Cardiac ventricle fibroblast (primary cell): ENCODE measurements around the gene ZZZ3. TPM values are rescaled to one million over a fixed set of nuclear protein-coding genes. Genes with fewer than 3 reads are reported as not detected.

Source experiments
- total RNA-seq: library from RNA; depleted of rRNA; stranded (reverse); fragments of >200 nt; gene quantifications from 2 replicates; pipeline ENCODE4 v1.2.3, GENCODE V29; 2015

ZZZ3 gene
- 31.3 and 36.4 TPM in 2 replicates for total RNA-seq

DNA sequence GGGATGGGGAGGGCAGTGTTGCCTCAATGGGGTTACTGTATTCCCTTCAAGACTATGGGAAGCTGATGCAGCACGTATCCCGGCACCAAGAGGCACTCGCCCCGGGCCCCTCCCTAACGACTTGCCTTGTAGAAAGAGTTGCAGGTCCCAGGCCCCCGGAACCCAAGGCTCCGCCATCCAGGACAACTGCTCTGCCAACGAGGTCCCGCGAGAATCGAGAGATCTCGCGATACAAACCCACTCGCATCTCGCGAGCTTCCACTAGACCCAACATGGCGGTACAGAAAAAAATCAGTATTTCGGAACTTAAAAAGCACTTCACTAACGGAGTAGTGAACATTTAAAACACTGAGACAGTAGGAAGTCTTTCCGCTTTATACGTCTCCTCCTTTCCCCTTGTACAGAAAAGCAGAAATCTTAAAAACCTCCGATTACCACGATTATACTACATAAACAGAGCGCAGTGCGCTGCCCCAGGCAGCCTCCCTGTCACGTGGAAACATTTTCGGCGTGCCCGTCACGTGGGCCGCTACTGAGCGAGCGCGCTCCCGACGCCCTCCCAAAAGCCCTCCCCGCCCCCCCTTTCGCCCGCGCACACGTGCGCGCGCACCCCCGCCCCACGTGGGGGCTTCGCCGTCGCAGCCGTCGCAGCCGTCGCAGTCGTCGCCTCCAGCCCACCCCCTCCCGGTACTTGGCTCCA, at the start of gene ZZZ3:
ZZZ3 (minus strand) TSS at position 199 of the 700 bp plus-strand sequence. CDS start 49,304 bp downstream, outside the sequence.

Other genes starting within 250 kb of the ZZZ3 start
- 72.4 and 84.7 TPM in 2 replicates for gene USP33, start 77.2 kb upstream of the ZZZ3 start, total RNA-seq
- gene MIGA1, start 97.0 kb upstream of the ZZZ3 start, total RNA-seq: 7.6 and 9.3 TPM in 2 replicates
- 41.9 and 49.1 TPM in 2 replicates for gene NEXN, start 206.0 kb upstream of the ZZZ3 start, total RNA-seq